Right atrium auricular region (tissue), 2 donors: ENCODE data around the gene MLLT3. TPM values are rescaled to one million over a fixed set of nuclear protein-coding genes. Genes with fewer than 3 reads are reported as not detected.

ENCODE experiments used
- DNase-seq: peaks from one replicate; pipeline ENCODE4 v3.0.0-alpha.2; 2019; ENCODE audit warnings: low spot score
- H3K27ac ChIP-seq, 2 donors: fragments of 200-600 bp; sonication (generic); 1 replicate in 1 of 2; 2 replicates in 1 of 2; pipeline ENCODE4 v1.5.1; 2016 to 2019
- H3K27me3 ChIP-seq, 2 donors: fragments of 200-600 bp; sonication (generic); one replicate each; pipeline versions ENCODE4 v1.5.1 to v1.6.0; 2017 to 2019
- H3K36me3 ChIP-seq: fragments of 200-600 bp; sonication (generic); one replicate; pipeline ENCODE4 v1.5.1; 2016
- H3K4me1 ChIP-seq, 2 donors: fragments of 200-600 bp; sonication (generic); one replicate each; pipeline versions ENCODE4 v1.5.1 to v1.6.0; 2017 to 2019
- H3K4me3 ChIP-seq, 2 donors: fragments of 200-600 bp; sonication (generic); 1 replicate in 1 of 2; 2 replicates in 1 of 2; pipeline ENCODE4 v1.5.1; 2017 to 2019; ENCODE audit warnings: mild to moderate bottlenecking in 1 of 2, moderate library complexity in 1 of 2
- H3K9me3 ChIP-seq, 2 donors: fragments of 200-600 bp; sonication (generic); one replicate each; pipeline ENCODE4 v1.5.1; 2019
- total RNA-seq, 2 donors: library from RNA; depleted of rRNA; stranded (reverse); fragments of >200 nt; gene quantifications; one replicate each; pipeline ENCODE4 v1.1.0, GENCODE V29; 2016
- TF ChIP-seq, protein P1 (sequence below), 2 donors: fragments of 200-600 bp; sonication (generic); IDR thresholded peaks; one replicate each; pipeline ENCODE4 v1.5.1; 2019; ENCODE audit warnings: antibody characterized with exemption in 2 of 2

MLLT3 gene
- total RNA-seq, 2 donors from 2014 or later, result 5.3 to 7.6 TPM

DNA sequence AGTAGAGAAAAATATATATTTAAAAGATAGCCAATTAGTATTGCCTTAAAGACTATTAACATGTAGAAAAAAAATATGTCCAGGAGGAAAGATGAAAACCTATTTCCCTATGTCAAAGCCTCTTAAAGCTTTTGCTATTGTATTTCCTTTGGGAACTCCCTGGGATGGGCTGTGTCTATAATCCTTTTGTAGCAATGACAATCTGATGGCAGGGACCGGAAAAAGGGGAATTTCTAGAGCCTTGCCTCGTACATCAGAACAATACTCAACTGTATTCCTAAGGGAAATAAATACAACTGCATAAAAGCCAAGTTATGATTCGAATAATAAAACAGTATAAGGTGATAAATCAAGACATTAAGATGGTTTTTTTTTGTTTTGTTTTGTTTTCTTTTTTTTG is 257.3 kb downstream of the MLLT3 start:
- H3K27me3 ChIP-seq, result no peaks in the 10 kb centered on the region
- no peak overlapping the region for H3K27ac ChIP-seq
- H3K4me1 ChIP-seq, result no peaks in the 10 kb centered on the region
- no peaks in the 10 kb centered on the region for H3K9me3 ChIP-seq
- DNase-seq, result no peak
- H3K36me3 ChIP-seq, result no peaks in the 10 kb centered on the region
- no peak overlapping the region for H3K4me3 ChIP-seq
- TF ChIP-seq, protein P1, sequence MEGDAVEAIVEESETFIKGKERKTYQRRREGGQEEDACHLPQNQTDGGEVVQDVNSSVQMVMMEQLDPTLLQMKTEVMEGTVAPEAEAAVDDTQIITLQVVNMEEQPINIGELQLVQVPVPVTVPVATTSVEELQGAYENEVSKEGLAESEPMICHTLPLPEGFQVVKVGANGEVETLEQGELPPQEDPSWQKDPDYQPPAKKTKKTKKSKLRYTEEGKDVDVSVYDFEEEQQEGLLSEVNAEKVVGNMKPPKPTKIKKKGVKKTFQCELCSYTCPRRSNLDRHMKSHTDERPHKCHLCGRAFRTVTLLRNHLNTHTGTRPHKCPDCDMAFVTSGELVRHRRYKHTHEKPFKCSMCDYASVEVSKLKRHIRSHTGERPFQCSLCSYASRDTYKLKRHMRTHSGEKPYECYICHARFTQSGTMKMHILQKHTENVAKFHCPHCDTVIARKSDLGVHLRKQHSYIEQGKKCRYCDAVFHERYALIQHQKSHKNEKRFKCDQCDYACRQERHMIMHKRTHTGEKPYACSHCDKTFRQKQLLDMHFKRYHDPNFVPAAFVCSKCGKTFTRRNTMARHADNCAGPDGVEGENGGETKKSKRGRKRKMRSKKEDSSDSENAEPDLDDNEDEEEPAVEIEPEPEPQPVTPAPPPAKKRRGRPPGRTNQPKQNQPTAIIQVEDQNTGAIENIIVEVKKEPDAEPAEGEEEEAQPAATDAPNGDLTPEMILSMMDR (IDR thresholded peaks at IDR 0.05), result no peak

DNA sequence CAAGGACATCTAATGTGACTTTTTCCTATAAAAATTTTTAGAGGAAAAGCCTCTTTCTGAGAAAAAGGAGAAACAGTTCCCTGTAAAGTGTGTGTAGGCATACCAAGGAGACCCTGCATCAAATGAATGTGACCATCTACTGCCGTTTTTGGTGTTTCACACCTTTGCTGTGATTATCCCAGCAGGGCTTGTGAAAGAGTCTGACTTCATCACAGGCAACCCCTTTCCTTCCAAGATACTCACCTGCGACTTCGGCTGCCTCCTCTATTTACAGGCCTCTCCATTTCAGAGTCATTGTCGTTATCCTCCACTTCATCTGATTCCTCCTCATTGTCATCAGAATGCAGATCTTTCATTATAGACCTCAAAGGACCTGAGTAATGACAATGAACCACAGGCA is 259.1 kb downstream of the MLLT3 start:
- Histone ChIP-seq H3K9me3 (no peaks in the 10 kb centered on the region), H3K27ac (no peak overlapping the region), H3K36me3 (no peaks in the 10 kb centered on the region), H3K27me3 (no peaks in the 10 kb centered on the region), H3K4me1 (no peaks in the 10 kb centered on the region), H3K4me3 (no peak overlapping the region)
- TF ChIP-seq, protein P1 (IDR thresholded peaks at IDR 0.05), result no peak
- DNase-seq, result no peak

DNA sequence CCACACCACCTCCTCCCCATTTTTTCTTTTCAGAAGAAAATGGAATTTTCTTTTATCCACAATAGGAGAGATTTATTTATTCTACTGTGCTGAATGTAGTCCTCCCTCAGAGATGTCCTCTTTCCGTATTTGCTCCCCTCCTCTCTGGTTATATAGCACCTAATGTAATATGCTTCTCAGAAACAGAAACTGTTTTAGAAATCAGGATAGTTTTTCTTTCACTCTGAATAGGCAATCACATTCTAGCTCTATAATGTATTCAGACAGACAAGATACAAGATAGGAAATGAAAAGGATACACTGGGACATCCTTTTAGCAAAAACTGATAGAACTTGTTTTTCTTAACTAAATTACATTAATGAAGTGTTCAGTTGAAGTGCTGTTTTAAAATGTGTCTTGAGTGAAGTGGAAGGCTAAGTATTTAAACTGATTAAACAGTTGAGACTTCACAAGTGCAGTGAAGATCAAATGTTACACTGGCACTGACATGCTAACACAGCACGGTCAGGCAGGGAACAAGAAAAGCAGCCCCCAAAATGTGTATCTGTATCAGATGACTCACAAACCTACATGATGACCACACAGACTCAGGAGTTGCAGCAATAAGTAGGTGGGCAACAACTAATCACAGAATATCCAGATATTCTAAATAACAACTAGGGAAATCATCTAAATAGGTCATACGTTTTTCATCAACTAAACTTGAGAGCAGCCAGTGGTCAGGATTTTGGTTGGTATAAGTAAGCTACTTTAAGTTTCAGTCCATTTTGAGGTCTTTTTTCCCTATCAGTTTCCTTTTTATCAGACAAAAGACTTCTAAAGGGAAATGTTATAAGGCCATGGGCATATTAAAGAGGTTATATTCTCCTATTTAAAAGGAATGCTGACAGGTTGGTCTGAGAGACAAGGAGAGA is 260.4 kb downstream of the MLLT3 start:
- H3K27ac ChIP-seq, result no peak overlapping the region
- TF ChIP-seq, protein P1 (IDR thresholded peaks at IDR 0.05), result no peak
- no peak for DNase-seq
- no peaks in the 10 kb centered on the region for H3K36me3 ChIP-seq
- no peaks in the 10 kb centered on the region for H3K27me3 ChIP-seq
- H3K4me3 ChIP-seq, result no peak overlapping the region
- no peaks in the 10 kb centered on the region for H3K4me1 ChIP-seq
- H3K9me3 ChIP-seq, result no peaks in the 10 kb centered on the region

DNA sequence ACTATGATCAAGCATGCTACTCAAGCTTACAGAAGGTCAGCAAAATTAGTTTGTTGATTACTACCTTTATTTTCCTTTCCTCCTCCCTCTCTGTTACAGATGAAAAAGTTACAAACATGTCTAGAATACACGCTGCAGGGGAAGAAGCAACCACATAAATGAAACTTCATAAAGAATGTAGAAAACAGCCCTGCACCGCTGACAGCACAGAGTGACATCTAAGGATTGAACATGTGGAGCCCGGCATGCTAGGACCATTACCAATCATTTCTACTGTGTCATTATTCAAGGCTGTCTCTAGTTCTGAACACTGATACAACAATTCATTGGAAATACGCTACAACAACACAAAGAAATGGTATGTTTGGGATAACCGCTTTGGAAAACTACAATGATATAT is 261.1 kb downstream of the MLLT3 start:
- Histone ChIP-seq H3K9me3 (no peaks in the 10 kb centered on the region), H3K27ac (no peak overlapping the region), H3K27me3 (no peaks in the 10 kb centered on the region), H3K4me3 (no peak overlapping the region), H3K4me1 (peaks cover 0 to 5% of the 10 kb centered on the region in 2 donors), H3K36me3 (no peaks in the 10 kb centered on the region)
- no peak for DNase-seq
- TF ChIP-seq, protein P1 (IDR thresholded peaks at IDR 0.05), result no peak

DNA sequence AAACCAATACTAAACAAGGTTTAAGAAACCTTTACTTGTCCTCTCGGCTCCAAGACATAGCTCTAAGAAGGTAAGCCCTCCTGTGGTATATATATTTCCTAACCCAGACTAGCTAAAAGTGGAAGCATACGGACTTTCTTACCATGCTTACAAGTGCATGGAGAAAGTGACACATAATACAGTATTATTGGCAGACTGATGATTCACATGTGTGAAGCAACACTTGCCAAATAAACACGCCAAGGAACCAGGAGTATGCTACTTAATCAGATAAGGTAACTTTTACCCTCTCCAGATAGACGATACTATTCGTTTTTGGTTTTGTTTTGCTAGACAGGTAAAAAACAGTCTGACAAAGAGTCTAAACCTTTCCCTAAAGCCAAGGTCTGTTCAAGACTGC is 264.1 kb downstream of the MLLT3 start:
- H3K36me3 ChIP-seq, result no peaks in the 10 kb centered on the region
- H3K4me3 ChIP-seq, result no peak overlapping the region
- peaks cover 0 to 5% of the 10 kb centered on the region in 2 donors for H3K4me1 ChIP-seq
- H3K27ac ChIP-seq, result no peak overlapping the region
- no peaks in the 10 kb centered on the region for H3K9me3 ChIP-seq
- TF ChIP-seq, protein P1 (IDR thresholded peaks at IDR 0.05), result no peak
- no peaks in the 10 kb centered on the region for H3K27me3 ChIP-seq
- DNase-seq, result no peak
